Endothelial cell of umbilical vein (primary cell): ENCODE data around the gene HOXA11. TPM values are rescaled to one million over a fixed set of nuclear protein-coding genes. Genes with fewer than 3 reads are reported as not detected.

ENCODE experiments used
- BruUV-seq: library from RNA; stranded (reverse); fragments of 400-500 nt; replicated peaks from 2 replicates; lab custom pipeline; 2021; lab: Mats Ljungman, UMichigan
- CTCF ChIA-PET: fragments of 300-600, 350-600 bp; sonication (Branson Sonifier 250); formaldehyde crosslinking; loops from one replicate; lab custom pipeline; 2021; ENCODE audit warnings: antibody characterized with exemption, inconsistent platforms; lab: Charles Lee
- POLR2A ChIA-PET: fragments of 300-600, 350-600 bp; sonication (Branson Sonifier 250); formaldehyde crosslinking; loops from one replicate; lab custom pipeline; 2021; ENCODE audit warnings: antibody characterized with exemption, inconsistent platforms; lab: Charles Lee
- DNase-seq: peaks from one replicate; pipeline ENCODE4 v3.0.0-alpha.2; 2011; ENCODE audit warnings: low read depth, low spot score
- FAIRE-seq: peaks from 2 replicates; lab custom pipeline; 2011; peaks lifted over from hg19 to GRCh38; lab: Jason Lieb, UNC
- H2AFZ ChIP-seq: 2 replicates; pipeline ENCODE4 v1.6.0; 2012; ENCODE audit warnings: low read depth, low read length, control low read depth, inconsistent platforms
- H3K27ac ChIP-seq: 2 replicates; pipeline ENCODE4 v1.5.1; 2011; ENCODE audit warnings: low read depth, mild to moderate bottlenecking, control low read depth, low read length, moderate library complexity; ENCODE audit not compliant: insufficient read depth
- H3K27me3 ChIP-seq, 2 experiments: 2 replicates each; pipeline versions ENCODE4 v1.6.0 to v1.6.1; 2011; ENCODE audit warnings: low read length in 2 of 2, mixed read lengths in 1 of 2; ENCODE audit not compliant: control insufficient read depth in 2 of 2, insufficient read depth in 2 of 2
- H3K36me3 ChIP-seq, 2 experiments: 2 replicates in 1 of 2; 3 replicates in 1 of 2; pipeline ENCODE4 v1.5.1; 2011; ENCODE audit warnings: low read length in 2 of 2, mild to moderate bottlenecking in 1 of 2, moderate library complexity in 1 of 2; ENCODE audit not compliant: control insufficient read depth in 2 of 2, insufficient read depth in 2 of 2; ENCODE audit errors: extremely low read depth in 1 of 2
- H3K4me1 ChIP-seq: 3 replicates; pipeline ENCODE4 v1.5.1; 2011; ENCODE audit warnings: mild to moderate bottlenecking, low read length; ENCODE audit not compliant: control insufficient read depth, insufficient read depth; ENCODE audit errors: extremely low read depth
- H3K4me2 ChIP-seq: 2 replicates; pipeline ENCODE4 v1.6.1; 2011; ENCODE audit warnings: low read length, control low read depth, mixed read lengths; ENCODE audit not compliant: insufficient read depth
- H3K4me3 ChIP-seq, 3 experiments: fragments of 200-600 bp in 1 of 3; sonication (generic), shearing (Covaris generic) in 1 of 3; replicated peaks in 1 of 3; 2 replicates each; pipeline ENCODE4 v1.5.1; 2011 to 2016; ENCODE audit warnings: control low read depth in 3 of 3, low read length in 3 of 3, mild to moderate bottlenecking in 2 of 3, inconsistent platforms in 1 of 3, low read depth in 1 of 3, moderate library complexity in 1 of 3; ENCODE audit not compliant: insufficient read depth in 1 of 3
- H3K79me2 ChIP-seq: 2 replicates; pipeline ENCODE4 v1.6.0; 2012; ENCODE audit warnings: low read length, inconsistent platforms; ENCODE audit not compliant: control insufficient read depth, insufficient read depth
- H3K9ac ChIP-seq: replicated peaks from 2 replicates; pipeline ENCODE3; 2011; ENCODE audit warnings: low read length, control low read depth; ENCODE audit not compliant: insufficient read depth; ENCODE audit errors: extremely low read depth
- H3K9me1 ChIP-seq: replicated peaks from 3 replicates; pipeline ENCODE4 v1.6.0; 2011; ENCODE audit warnings: mild to moderate bottlenecking, low read length; ENCODE audit not compliant: control insufficient read depth, insufficient read depth; ENCODE audit errors: extremely low read depth
- H3K9me3 ChIP-seq: replicated peaks from 2 replicates; pipeline ENCODE4 v1.5.1; 2012; ENCODE audit warnings: low read length, inconsistent platforms; ENCODE audit not compliant: control insufficient read depth, insufficient read depth
- H4K20me1 ChIP-seq: replicated peaks from 2 replicates; pipeline ENCODE3; 2011; ENCODE audit warnings: mild to moderate bottlenecking, low read length; ENCODE audit not compliant: control insufficient read depth, insufficient read depth; ENCODE audit errors: extremely low read depth
- CTCF ChIP-seq, 2 donors: IDR thresholded peaks; 1 replicate in 1 of 2; 2 replicates in 1 of 2; pipeline ENCODE4 v1.5.1; 2011; ENCODE audit warnings: low read length in 2 of 2, mild to moderate bottlenecking in 2 of 2, moderate library complexity in 2 of 2, control low read depth in 1 of 2, inconsistent platforms in 1 of 2, low read depth in 1 of 2; ENCODE audit not compliant: insufficient read depth in 1 of 2; ENCODE audit errors: extremely low read depth in 1 of 2
- EZH2 ChIP-seq: IDR thresholded peaks from 2 replicates; pipeline ENCODE4 v1.6.1; 2012; ENCODE audit warnings: borderline replicate concordance, low read depth, mild to moderate bottlenecking, moderate library complexity, low read length, inconsistent platforms; ENCODE audit not compliant: severe bottlenecking
- FOS ChIP-seq: IDR thresholded peaks from 2 replicates; pipeline ENCODE4 v1.6.1; 2011; ENCODE audit warnings: mild to moderate bottlenecking, low read length, moderate library complexity, borderline replicate concordance; ENCODE audit not compliant: insufficient read depth
- GATA2 ChIP-seq: IDR thresholded peaks from 2 replicates; pipeline ENCODE4 v1.7.0; 2011; ENCODE audit warnings: low read depth, mild to moderate bottlenecking, moderate library complexity, mixed read lengths, low read length; ENCODE audit not compliant: insufficient read length, insufficient read depth
- JUN ChIP-seq: IDR thresholded peaks from 2 replicates; pipeline ENCODE4 v1.6.1; 2011; ENCODE audit warnings: borderline replicate concordance, low read depth; ENCODE audit not compliant: insufficient read length, insufficient read depth
- MAX ChIP-seq: IDR thresholded peaks from 2 replicates; pipeline ENCODE4 v1.6.1; 2011; ENCODE audit not compliant: insufficient read depth, insufficient read length
- MYC ChIP-seq: IDR thresholded peaks from one replicate; pipeline ENCODE4 v1.6.1; 2011; ENCODE audit warnings: mild to moderate bottlenecking, low read depth, low read length
- POLR2A ChIP-seq: IDR thresholded peaks from 2 replicates; pipeline ENCODE4 v1.6.1; 2012; ENCODE audit warnings: low read depth, mild to moderate bottlenecking, control low read depth, low read length
- POLR2AphosphoS5 ChIP-seq: IDR thresholded peaks from 2 replicates; pipeline ENCODE4 v1.6.1; 2012; ENCODE audit warnings: low read depth, mild to moderate bottlenecking, control low read depth, low read length, moderate library complexity; ENCODE audit not compliant: insufficient read depth
- dilution Hi-C: fragments of 300-500 bp; cut with MboI; formaldehyde crosslinking; loops from one replicate; pipeline ENCODE4 v1.15.0; 2019; ENCODE audit warnings: low sequenced_read_pairs; ENCODE audit not compliant: extremely low pct_ligation_motif_present
- intact Hi-C: fragments of 100-400 bp; cut with micrococcal nuclease; formaldehyde crosslinking; loops from one replicate; pipeline ENCODE4 v1.10.0; 2022
- polyA plus RNA-seq, 4 experiments: library from polyadenylated mRNA; depleted of rRNA in 3 of 4; stranded (reverse) in 3 of 4; unstranded in 1 of 4; fragments of >200 nt; gene quantifications; 2 replicates each; pipeline versions ENCODE4 v1.2.1 to v1.2.3, GENCODE V29; 2011 to 2012; ENCODE audit warnings: missing spikeins in 1 of 4
- total RNA-seq: library from RNA; stranded (reverse); gene quantifications from 2 replicates; pipeline ENCODE4 v1.2.3, GENCODE V29; 2021

HOXA11 gene
- total and polyA plus RNA-seq, 2 donors (not counting 3 experiments of a cell fraction or from before 2014, with no cell fraction given) = 10.4 to 16.7 TPM

- TSS peak; percentile 3 for BruUV-seq
- peak overlapping the region; percentile 92 for H3K4me2 ChIP-seq
- H3K4me3 ChIP-seq = peak overlapping the region; percentile 29 to 84 (median 65)
- intact Hi-C loops (loop anchor here (5.0 kb wide), 2 partner anchors 639 to 689 kb away; no protein-coding TSS in a partner anchor), dilution Hi-C loops (no loop called here)
- H2AFZ ChIP-seq = no peak overlapping the region
- H3K27ac ChIP-seq = peak overlapping the region; percentile 82
- TF ChIP-seq CTCF (IDR thresholded peaks at IDR 0.05; ENCODE audit: extremely low read depth in 1 of 2, insufficient read depth in 1 of 2, low read depth in 1 of 2, low read length in 2 of 2) (no peak), POLR2AphosphoS5 (no peak), JUN (no peak), GATA2 (no peak), FOS (no peak), MYC (no peak), POLR2A (no peak), EZH2 (no peak), MAX (no peak)
- H3K9me3 ChIP-seq = no peaks in the 10 kb centered on the region
- DNase-seq (no peak), FAIRE-seq (peak; percentile 57)
- H3K79me2 ChIP-seq = peaks cover 96% of the 10 kb centered on the region
- H3K27me3 ChIP-seq = no peaks in the 10 kb centered on the region
- no peaks in the 10 kb centered on the region for H4K20me1 ChIP-seq
- peak overlapping the region; percentile 84 for H3K9ac ChIP-seq
- H3K4me1 ChIP-seq = peaks cover 74% of the 10 kb centered on the region
- peaks cover 0 to 17% of the 10 kb centered on the region in 2 experiments for H3K36me3 ChIP-seq
- POLR2A ChIA-PET = interaction anchor here (0.6 to 2.2 kb wide), 4 partner anchors 9 to 23 kb away, joined by 3 to 7 read pairs (median 4); partner anchors contain the start of gene HOXA3
- CTCF ChIA-PET = interaction anchor here (0.7 to 7.0 kb wide), 18 partner anchors 10 to 772 kb away, joined by 3 to 72 read pairs (median 6); partner anchors contain the start of genes HOXA4 and HOXA7
- H3K9me1 ChIP-seq = no peaks in the 10 kb centered on the region
Observed at GRCh38 chr7:27141137-27141922, 43.7 kb downstream of the HOXA11 start.
